ENCODE measurements around the gene CACNG3.

The CACNG3 gene

GRCh38 chr16:24255456-24256371 is at the start of gene CACNG3:
Gene CACNG3 (plus strand): TSS chr16:24256335. CDS start chr16:24256755, 420 bp downstream.
- TF ChIP-seq YY1 (IDR thresholded peaks at IDR 0.05; ENCODE audit: low read depth) (no peak), USF1 (IDR thresholded peaks at IDR 0.05) (no peak), CREB1 (IDR thresholded peaks at IDR 0.05; ENCODE audit: low read depth) (no peak), FOXM1 (IDR thresholded peaks at IDR 0.05; ENCODE audit: borderline replicate concordance, low read depth) (no peak), EGR1 (IDR thresholded peaks at IDR 0.05) (no peak), RAD21 (IDR thresholded peaks at IDR 0.05; ENCODE audit: low read depth) (no peak), TEAD4 (IDR thresholded peaks at IDR 0.05) (no peak), TAF1 (IDR thresholded peaks at IDR 0.05; ENCODE audit: low read depth) (no peak), ZBTB7A (IDR thresholded peaks at IDR 0.05; ENCODE audit: low read depth) (0 out of 2 replicates have a peak, but pooled peaks have one; percentile 22), CEBPB (IDR thresholded peaks at IDR 0.05) (no peak), MAX (IDR thresholded peaks at IDR 0.05) (no peak), NFIC (IDR thresholded peaks at IDR 0.05) (no peak), TCF12 (IDR thresholded peaks at IDR 0.05; ENCODE audit: low read depth) (no peak), EP300 (IDR thresholded peaks at IDR 0.05; ENCODE audit: borderline replicate concordance) (no peak), REST (IDR thresholded peaks at IDR 0.05; ENCODE audit: low read depth) (peak; percentile 93)

GRCh38 chr16:24206926-24207325 is 49.2 kb upstream of the CACNG3 start:
- TF ChIP-seq RAD21 (IDR thresholded peaks at IDR 0.05; ENCODE audit: low read depth) (no peak), CREB1 (IDR thresholded peaks at IDR 0.05; ENCODE audit: low read depth) (no peak), CEBPB (IDR thresholded peaks at IDR 0.05) (no peak), TCF12 (IDR thresholded peaks at IDR 0.05; ENCODE audit: low read depth) (no peak), NFIC (IDR thresholded peaks at IDR 0.05) (no peak), YY1 (IDR thresholded peaks at IDR 0.05; ENCODE audit: low read depth) (no peak), FOXM1 (IDR thresholded peaks at IDR 0.05; ENCODE audit: borderline replicate concordance, low read depth) (no peak), REST (IDR thresholded peaks at IDR 0.05; ENCODE audit: low read depth) (no peak), TAF1 (IDR thresholded peaks at IDR 0.05; ENCODE audit: low read depth) (no peak), EP300 (IDR thresholded peaks at IDR 0.05; ENCODE audit: borderline replicate concordance) (no peak), ZBTB7A (IDR thresholded peaks at IDR 0.05; ENCODE audit: low read depth) (no peak), USF1 (IDR thresholded peaks at IDR 0.05) (no peak)

GRCh38 chr16:24208710-24209109 is 47.4 kb upstream of the CACNG3 start:
- TF ChIP-seq REST (IDR thresholded peaks at IDR 0.05; ENCODE audit: low read depth) (no peak), FOXM1 (IDR thresholded peaks at IDR 0.05; ENCODE audit: borderline replicate concordance, low read depth) (no peak), TCF12 (IDR thresholded peaks at IDR 0.05; ENCODE audit: low read depth) (no peak), ZBTB7A (IDR thresholded peaks at IDR 0.05; ENCODE audit: low read depth) (no peak), MAX (IDR thresholded peaks at IDR 0.05) (no peak), TAF1 (IDR thresholded peaks at IDR 0.05; ENCODE audit: low read depth) (no peak), EP300 (IDR thresholded peaks at IDR 0.05; ENCODE audit: borderline replicate concordance) (no peak), USF1 (IDR thresholded peaks at IDR 0.05) (no peak), EGR1 (IDR thresholded peaks at IDR 0.05) (no peak), YY1 (IDR thresholded peaks at IDR 0.05; ENCODE audit: low read depth) (no peak), CREB1 (IDR thresholded peaks at IDR 0.05; ENCODE audit: low read depth) (no peak), TEAD4 (IDR thresholded peaks at IDR 0.05) (no peak), CEBPB (IDR thresholded peaks at IDR 0.05) (no peak), NFIC (IDR thresholded peaks at IDR 0.05) (no peak), RAD21 (IDR thresholded peaks at IDR 0.05; ENCODE audit: low read depth) (no peak)
